Heart left ventricle (tissue), 13 donors: ENCODE measurements around the gene RANBP3.

ENCODE experiments used
- CTCF ChIP-seq, 12 donors: fragments of 200-600 bp; sonication (generic) in 4 of 12; IDR thresholded peaks; one replicate each; pipeline versions ENCODE4 v1.5.0 to v1.8.0; 2018 to 2022; ENCODE audit warnings: antibody characterized with exemption in 12 of 12, mild to moderate bottlenecking in 5 of 12
- POLR2A ChIP-seq, 2 donors: fragments of 450-650 bp; IDR thresholded peaks; one replicate each; pipeline ENCODE4 v1.6.1; 2017; ENCODE audit warnings: antibody characterized with exemption in 2 of 2, mild to moderate bottlenecking in 2 of 2, moderate library complexity in 2 of 2
- donor health status: ischemic (EF 13 %, LVEDD 7.1; RV severe dilation, severe dysfunction).
- donor health status: DM: no; HTN: yes; CAD: no.
- donor health status: DM: no; HTN: no; CAD: no.
- donor health status: ischemic (EF 25% LVEDD 6.9; RV normal size, moderate dysfunction).
- donor health status: ischemic (EF 25% LVEDD 5.7; RV mildly dilated, moderate dysfunction).
- donor health status: ischemic (EF 35%, LVEDD 5.7; RV mildly dilated, moderate dysfunction).
- donor health status: nonischemic (EF 11% LVEDD 7.7; RV severe dilation, severe dysfunction).
- donor health status: DM: yes; HTN: yes; CAD: no.
- donor health status: PGD.
- donor health status: ischemic (EF 29% LVEDD 5.4; RV normal size, mild dysfunction).
- donor health status: nonischemic (EF 23%, LVEDD 6.1; RV moderate dilation, normal function).

- TF ChIP-seq CTCF (IDR thresholded peaks at IDR 0.05) (no peak), POLR2A (IDR thresholded peaks at IDR 0.05) (no peak)
These were observed 6.7 kb upstream of the RANBP3 start for GRCh38 chr19:5984600-5984999.
